Measurements from ENCODE around the gene SNX18. TPM values are rescaled to one million over a fixed set of nuclear protein-coding genes. Genes with fewer than 3 reads are reported as not detected.

SNX18 gene
- total and polyA plus RNA-seq, 2 of the 8 experiments (the other 6 are each of a cell fraction or from before 2014, with no cell fraction given): 5.8 to 17.7 TPM

- Histone ChIP-seq H3K36me3 (ENCODE audit: control insufficient read depth in 2 of 4, insufficient read depth in 4 of 4, low read length in 3 of 4) (no peaks in the 10 kb centered on the region), H2AK5ac (ENCODE audit: low read depth, low read length) (no peak overlapping the region; the same call in 1 of the 2 replicates), H3K4me1 (replicated peaks in 1 of 4; ENCODE audit: control insufficient read depth in 3 of 4, insufficient read depth in 4 of 4, low read length in 3 of 4) (peaks cover 1 to 8% (median 4%) of the 10 kb centered on the region in 4 experiments; a peak in 5 of 7 replicates), H3K4me3 (ENCODE audit: extremely low read depth in 1 of 4, insufficient read depth in 2 of 4, low read depth in 3 of 4, low read length in 4 of 4) (no peak overlapping the region), H3K27ac (ENCODE audit: low read depth, low read length) (no peak overlapping the region), H3K14ac (ENCODE audit: insufficient read length) (no peak overlapping the region), H3K23me2 (ENCODE audit: low read depth, low read length) (no peaks in the 10 kb centered on the region), H3K4me2 (ENCODE audit: insufficient read depth in 1 of 2, low read depth in 2 of 2, low read length in 2 of 2) (no peak overlapping the region), H2BK120ac (replicated peaks; ENCODE audit: low read depth, low read length) (no peak overlapping the region), H3K23ac (ENCODE audit: insufficient read length) (no peak overlapping the region), H2BK12ac (ENCODE audit: low read depth, low read length) (0 out of 2 replicates have a peak overlapping the region, but pooled peaks have one; percentile 50), H3K56ac (replicated peaks; ENCODE audit: insufficient read length, low read depth, low read length) (no peak overlapping the region), H4K20me1 (replicated peaks in 1 of 2; ENCODE audit: control insufficient read depth in 1 of 2, insufficient read depth in 2 of 2, low read length in 2 of 2) (no peaks in the 10 kb centered on the region), H2BK5ac (ENCODE audit: low read depth, low read length) (no peak overlapping the region), H4K5ac (ENCODE audit: insufficient read length, low read depth, low read length) (no peak overlapping the region), H3K79me2 (ENCODE audit: control insufficient read depth in 1 of 2, insufficient read depth in 2 of 2, low read length in 2 of 2) (peaks cover 0 to 57% of the 10 kb centered on the region in 2 experiments; a peak in 3 of 4 replicates), H2BK15ac (ENCODE audit: low read length) (no peak overlapping the region), H3K18ac (ENCODE audit: extremely low read depth, low read length) (no peak overlapping the region), H3K4ac (replicated peaks; ENCODE audit: insufficient read length, low read depth, low read length) (no peak overlapping the region), H3K27me3 (replicated peaks in 1 of 4; ENCODE audit: control insufficient read depth in 3 of 4, extremely low read depth in 1 of 4, insufficient read depth in 3 of 4, low read length in 3 of 4) (no peaks in the 10 kb centered on the region), H3K9ac (replicated peaks in 1 of 4; ENCODE audit: extremely low read depth in 1 of 4, low read depth in 3 of 4, low read length in 3 of 4) (no peak overlapping the region), H2BK20ac (ENCODE audit: low read length) (no peak overlapping the region), H2AFZ (ENCODE audit: low read length) (no peak overlapping the region), H4K8ac (ENCODE audit: extremely low read depth, insufficient read depth, low read length) (no peak overlapping the region), H4K91ac (replicated peaks; ENCODE audit: insufficient read length, low read length) (no peak overlapping the region), H3K9me3 (ENCODE audit: insufficient read depth in 2 of 2, low read depth in 1 of 2, low read length in 1 of 2) (no peaks in the 10 kb centered on the region), H3K79me1 (ENCODE audit: low read depth, low read length) (peaks cover 6% of the 10 kb centered on the region; the same call in 1 of the 2 replicates)
- WGBS, 2 experiments (ENCODE audit: extremely low coverage in 1 of 2, insufficient coverage in 1 of 2, insufficient read length in 1 of 2, insufficient replicate concordance in 2 of 2, low coverage in 1 of 2, low lambda C conversion rate in 2 of 2, missing lambda C conversion rate in 1 of 2): 78% methylated on average over 12 of the region's 12 CpGs; no CpG with 5 or more reads in 1 of the 2 experiments
- ChIA-PET POLR2A (ENCODE audit: partially characterized antibody) (no interaction called here), CTCF (ENCODE audit: partially characterized antibody) (interaction anchor here (0.6 kb wide), 1 partner anchor 15 kb away, joined by 4 read pairs; no protein-coding TSS in a partner anchor)
- no peak for DNase-seq (ENCODE audit: low read depth in 1 of 2, low spot score in 2 of 2)
- no peak for FAIRE-seq
- TF ChIP-seq POLR2AphosphoS5 (IDR thresholded peaks at IDR 0.05; ENCODE audit: low read depth, low read length) (no peak), CTCF (IDR thresholded peaks at IDR 0.05; ENCODE audit: control extremely low read depth in 1 of 3, insufficient read depth in 1 of 3, low read depth in 1 of 3, low read length in 3 of 3) (no peak), SUZ12 (IDR thresholded peaks at IDR 0.05; ENCODE audit: low read length) (no peak), HDAC6 (IDR thresholded peaks at IDR 0.05; ENCODE audit: low read depth, low read length) (no peak), FOSL1 (IDR thresholded peaks at IDR 0.05; ENCODE audit: insufficient read depth, low read depth, low read length) (no peak), HDAC2 (IDR thresholded peaks at IDR 0.05; ENCODE audit: borderline replicate concordance in 1 of 2, low read depth in 2 of 2, low read length in 2 of 2) (no peak), SP2 (IDR thresholded peaks at IDR 0.05; ENCODE audit: low read length) (no peak)
These were observed 14.0 kb downstream of the SNX18 start for GRCh38 chr5:54531546-54531945.

Measured in H1 (cell line).